SIG-M5 treated with dmso at 0.1 percent for 504 hours (cell line): ENCODE measurements around the gene KIAA1586.
"Not testable (repeated sequence)": the region's sequence is repeated elsewhere in the genome, so short reads cannot be mapped to it uniquely, and the experiment has no call there.

Experiments used
- DNase-seq: peaks from one replicate; lab custom pipeline; 2025; ENCODE audit not compliant: unreplicated experiment; lab: John Stamatoyannopoulos, UW

KIAA1586 gene

DNA sequence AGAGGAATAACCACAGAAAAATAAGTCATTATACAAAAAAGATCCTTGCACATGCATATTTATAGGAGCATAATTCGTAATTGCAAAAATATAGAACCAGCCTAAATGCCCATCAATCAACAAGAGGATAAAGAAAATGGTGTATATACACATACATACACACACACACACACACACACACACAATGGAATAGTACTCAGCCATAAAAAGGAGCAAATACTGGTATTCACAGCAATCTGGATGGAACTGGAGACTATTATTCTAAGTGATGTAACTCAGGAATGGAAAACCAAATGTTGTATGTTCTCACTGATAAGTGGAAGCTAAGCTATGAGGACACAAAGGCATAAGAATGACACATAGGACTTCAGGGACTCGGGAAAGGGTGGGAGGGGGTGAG, 1.9 kb upstream of the KIAA1586 start:
- DNase-seq: no peak

DNA sequence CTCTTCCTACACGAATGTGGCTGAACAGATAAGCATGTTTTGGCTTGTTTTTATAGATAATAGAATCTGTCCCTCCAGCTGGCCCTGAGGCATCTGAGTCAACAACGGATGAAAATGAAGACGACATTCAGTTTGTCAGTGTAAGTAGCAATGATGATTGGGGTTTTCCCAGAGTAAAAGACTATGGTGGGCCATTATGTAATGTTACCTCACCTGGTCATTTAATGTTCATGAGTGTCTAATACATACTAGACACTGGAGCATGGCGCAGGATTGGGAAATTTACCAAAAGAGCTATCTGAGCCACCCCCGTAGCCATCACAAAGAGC, 728 bp downstream of the KIAA1586 start:
- not testable (repeated sequence) for DNase-seq

DNA sequence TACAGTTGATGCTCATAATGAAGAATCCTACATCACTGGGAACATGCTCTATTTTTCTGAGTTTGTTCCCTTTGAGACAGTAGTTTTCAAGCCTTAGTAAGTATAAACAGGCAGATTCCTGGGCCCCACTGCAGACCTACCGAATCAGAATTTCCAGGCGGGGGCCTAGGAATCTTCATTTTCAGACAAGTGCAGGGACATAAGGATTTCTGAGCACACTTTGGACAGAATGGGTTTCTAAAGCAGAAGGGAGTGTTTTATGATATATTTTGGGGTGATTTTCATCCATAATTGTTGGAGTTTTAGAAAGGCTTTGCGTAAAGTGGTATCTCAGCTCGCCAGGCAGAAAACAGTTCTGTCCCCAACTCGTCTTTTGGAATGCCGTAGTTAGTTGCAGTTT, 1.4 kb downstream of the KIAA1586 start:
- not testable (repeated sequence) for DNase-seq

DNA sequence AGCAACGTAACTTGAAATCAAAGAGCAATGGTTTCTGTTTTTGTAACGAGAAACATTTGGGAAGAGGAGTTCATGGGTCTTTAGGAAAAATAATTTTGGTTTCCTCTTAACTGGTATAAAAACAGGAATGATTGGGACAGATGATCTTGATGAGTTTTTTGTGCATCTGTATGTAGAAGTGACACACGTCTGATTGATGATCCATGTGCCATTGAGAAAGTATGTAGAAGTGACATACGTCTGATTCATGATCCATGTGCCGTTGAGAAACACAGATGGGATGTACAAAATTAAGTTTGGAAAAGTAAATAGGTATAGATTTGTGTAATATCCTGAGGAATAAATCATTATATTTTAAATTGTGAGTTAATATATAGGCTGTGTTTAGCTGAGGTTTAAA, 2.1 kb downstream of the KIAA1586 start:
- DNase-seq: no peak

DNA sequence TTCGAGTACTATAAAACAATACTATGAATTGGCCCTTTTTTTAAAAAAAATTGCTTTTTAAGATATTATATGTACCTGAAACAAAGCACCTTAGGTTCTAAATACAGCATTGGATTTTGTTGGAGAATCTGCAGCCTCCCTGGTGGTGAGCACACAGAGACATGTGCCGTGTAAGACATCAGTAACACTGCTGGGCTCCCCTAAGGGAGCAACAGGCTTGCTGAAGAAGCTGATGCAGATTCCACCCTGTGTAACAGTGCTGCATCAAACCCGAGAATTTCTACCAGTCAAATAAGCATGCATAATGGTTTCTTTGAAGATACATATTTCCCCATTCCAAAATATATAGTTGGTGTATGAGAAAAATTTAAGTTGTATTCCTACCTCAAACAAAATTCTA, 17.4 kb downstream of the KIAA1586 start:
- no peak for DNase-seq

DNA sequence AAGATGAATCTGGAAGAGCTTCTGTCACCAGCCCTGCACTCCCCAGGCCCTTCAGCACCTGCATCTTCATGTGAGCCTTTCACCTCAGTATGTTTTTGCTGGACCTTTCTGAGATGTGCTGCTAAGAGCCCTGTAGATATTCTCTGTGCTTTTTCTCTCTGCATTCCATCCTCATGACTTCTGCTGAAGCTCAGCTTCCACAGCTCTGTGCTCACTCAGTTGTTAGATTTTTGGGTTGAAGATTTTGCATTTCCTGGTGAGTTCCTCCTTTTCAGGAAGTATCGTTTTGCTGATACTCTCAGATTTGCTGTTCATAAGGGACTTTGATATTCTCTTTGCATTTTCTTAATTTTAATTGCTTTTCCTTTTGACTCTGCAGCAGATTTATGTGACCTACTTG, 18.3 kb downstream of the KIAA1586 start:
- DNase-seq: no peak

DNA sequence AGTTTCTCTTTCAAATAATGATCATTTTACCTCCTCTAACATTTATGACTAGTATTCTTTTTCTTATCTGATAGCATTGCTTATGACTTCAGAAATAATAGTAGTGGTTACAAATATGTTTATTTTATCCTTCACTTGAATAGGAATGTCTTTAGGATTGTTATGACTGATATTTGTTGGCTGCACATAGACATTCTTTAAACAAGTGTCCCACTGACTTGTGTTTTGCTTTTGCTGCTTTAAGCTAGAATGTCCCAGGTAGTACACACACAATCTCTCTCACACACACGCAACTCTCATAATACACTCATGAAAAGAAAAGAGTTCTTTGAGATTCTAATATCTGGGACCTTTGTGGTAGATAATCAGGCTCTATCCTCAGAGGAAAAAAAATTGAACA, 21.6 kb downstream of the KIAA1586 start:
- DNase-seq: no peak

DNA sequence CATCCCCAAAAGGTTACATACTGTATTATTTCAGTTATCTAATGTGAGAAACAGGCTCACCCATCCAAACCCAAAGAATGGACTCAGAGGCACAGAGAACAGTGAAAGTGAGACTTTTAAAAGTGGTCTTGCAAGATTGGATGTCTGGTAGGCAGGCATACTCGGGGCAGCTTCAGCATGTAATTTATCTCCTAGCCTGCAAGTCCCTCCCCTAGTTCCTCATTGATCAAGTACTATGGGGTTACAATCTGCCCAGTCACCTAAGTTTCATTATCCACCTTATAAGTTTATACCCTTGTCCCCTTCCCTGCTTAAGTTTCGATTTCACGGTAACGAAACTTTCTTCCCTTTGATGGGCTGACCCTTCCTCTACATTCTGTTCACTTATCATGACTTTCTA, 22.7 kb downstream of the KIAA1586 start:
- no peak for DNase-seq

DNA sequence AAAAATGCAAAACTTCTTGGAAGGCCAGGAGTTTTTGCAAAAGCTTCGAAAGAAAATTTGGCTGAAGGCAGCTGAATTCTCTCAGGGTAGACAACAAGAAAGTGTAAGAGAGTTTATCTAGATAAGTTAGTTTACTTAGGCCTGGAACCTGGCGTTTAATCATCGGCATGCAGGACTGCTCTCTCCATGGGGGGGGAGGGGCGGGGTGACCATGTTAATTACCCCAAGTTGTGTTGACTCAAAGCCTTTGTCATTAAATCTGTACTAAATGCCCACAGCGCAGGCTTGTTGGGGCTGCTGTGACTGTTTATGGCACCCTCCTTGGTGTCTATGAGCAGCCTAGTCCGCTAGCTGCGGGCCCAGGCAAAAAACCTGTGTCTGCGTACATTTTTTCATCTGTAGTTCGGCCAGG, 23.4 kb downstream of the KIAA1586 start:
- no peak for DNase-seq

DNA sequence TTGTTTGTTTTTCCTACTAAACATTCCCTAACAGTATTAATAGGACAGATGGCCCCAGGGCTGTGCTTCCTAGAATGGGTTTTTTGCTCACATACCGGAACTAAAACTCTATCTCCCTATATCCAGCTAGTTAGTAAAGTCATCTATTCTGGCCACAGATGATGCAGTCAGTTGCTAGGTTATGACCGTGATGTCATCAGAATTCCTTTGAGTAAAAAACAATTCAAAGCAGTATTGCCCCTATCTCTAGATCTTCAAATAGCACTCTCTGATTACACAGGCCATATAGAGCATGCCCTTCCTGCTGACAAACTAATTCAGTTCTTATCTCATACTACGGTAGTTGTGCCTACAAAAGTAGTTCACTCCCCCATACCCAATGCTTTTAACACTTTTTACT, 25.6 kb downstream of the KIAA1586 start:
- no peak for DNase-seq

DNA sequence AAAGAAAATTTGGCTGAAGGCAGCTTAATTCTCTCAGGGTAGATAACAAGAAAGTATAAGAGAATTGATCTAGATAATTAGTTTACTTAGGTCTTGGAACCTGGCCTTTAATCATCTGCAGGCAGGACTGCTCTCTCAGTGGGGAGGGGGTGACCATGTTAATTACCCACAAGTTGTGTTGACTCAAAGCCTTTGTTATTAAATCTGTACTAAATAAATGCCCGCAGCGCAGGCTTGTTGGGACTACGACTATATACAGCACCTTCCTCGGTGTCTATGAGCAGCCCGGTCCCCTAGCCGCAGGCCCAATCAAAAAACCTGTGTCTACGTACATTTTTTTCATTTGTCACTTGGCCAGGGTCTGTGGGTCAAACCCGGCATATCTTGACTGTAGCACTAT, 27.9 kb downstream of the KIAA1586 start:
- DNase-seq: no peak

DNA sequence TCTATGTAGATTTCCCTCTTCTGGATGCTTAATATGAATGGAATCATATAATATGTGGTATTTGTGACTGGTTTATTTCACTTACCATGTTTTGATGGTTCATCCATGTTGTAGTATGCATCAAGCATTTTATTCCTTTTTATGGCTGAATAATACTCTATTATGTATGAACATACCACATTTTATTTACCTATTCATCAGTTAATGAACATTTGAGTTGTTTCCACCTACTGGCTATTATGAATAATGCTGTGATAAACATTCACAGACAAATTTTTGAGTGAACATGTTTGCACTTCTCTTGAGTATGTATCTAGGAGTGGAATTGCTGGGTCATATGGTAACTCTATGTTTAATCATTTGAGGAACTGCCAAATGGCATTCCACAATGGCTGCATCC, 28.6 kb downstream of the KIAA1586 start:
- DNase-seq: no peak

DNA sequence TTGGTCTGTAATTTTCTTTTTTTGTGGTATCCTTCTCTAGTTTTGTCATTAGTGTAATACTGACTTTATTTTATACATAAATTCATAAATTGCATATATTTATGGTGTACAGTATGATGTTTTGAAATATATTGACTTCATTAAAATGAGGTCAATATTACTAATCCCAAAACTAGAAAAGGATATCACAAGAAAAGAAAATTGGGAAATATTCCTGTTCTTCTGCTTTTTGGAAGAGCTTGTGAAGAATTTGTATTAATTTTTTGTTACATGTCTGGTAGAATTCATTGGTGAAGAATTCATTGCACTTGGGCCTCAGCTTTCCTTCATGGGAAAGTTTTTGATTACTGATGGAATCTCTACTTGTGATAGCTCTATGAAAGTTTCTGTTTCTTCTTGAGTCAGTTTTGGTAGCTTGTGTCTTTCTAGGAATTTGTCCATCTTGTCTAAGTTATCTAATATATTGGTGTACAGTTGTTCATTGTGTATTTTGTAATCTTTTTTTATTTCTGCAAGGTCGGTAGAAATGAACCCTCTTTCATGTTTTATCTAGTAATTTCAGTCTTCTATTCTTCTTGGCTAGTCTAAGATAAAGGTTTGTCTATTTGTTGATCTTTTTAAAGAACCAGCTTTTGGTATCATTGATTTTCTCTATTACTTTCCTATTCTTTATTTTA, 32.2 kb downstream of the KIAA1586 start:
- no peak for DNase-seq

DNA sequence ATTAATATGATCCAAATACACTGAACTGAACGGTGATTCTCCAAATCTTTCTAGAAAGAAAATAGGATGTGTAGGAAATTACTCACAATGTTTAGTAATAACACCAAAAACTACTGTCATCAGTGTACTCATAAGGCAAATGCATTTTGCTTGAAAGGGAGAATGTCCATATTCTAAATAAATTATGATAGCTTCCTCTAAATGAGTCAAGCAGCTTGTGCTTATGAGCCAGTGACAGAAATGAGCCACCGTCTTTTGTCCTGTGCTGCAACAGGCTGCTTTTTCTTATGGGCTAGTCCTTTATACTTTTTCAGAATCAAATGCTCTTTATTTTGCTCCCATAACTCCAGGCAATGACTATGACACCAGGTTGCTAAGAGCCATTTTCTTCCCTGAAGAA, 39.0 kb downstream of the KIAA1586 start:
- DNase-seq: no peak

DNA sequence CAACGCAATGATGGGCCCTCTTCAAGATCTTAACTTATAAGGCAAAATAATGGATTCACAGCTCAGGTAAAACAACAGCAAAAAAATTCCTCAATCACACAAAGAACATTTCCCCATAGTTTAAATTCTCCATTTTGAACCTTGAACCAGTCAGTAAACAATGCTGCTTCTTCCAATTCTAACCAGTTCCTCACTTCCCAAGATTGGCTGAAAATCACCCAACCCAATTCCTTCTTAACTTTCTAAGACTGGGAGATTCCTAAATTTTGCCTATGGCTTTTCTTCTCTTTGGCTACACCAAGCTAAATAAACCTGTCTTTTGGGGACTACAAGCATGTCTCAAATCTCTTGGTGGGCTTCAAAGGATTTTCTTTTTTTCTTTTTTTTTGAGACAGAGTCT, 40.4 kb downstream of the KIAA1586 start:
- DNase-seq: no peak

DNA sequence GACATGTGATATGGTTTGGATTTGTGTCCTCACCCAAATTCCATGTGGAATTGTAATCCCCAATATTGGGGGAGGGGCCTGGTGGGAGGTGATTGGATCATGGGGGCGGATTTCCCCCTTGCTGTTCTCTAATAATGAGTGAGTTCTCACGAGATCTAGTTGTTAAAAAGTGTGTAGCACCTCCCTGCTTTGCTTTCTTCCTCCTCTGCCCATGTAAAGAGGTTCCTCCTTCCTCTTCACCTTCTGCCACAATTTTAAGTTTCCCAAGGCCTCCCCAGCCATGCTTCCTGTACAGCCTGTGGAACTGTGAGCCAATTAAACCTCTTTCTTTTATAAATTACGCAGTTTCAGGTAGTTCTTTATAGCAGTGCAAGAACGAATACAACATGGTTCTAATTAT, 41.4 kb downstream of the KIAA1586 start:
- peak; percentile 12 for DNase-seq

DNA sequence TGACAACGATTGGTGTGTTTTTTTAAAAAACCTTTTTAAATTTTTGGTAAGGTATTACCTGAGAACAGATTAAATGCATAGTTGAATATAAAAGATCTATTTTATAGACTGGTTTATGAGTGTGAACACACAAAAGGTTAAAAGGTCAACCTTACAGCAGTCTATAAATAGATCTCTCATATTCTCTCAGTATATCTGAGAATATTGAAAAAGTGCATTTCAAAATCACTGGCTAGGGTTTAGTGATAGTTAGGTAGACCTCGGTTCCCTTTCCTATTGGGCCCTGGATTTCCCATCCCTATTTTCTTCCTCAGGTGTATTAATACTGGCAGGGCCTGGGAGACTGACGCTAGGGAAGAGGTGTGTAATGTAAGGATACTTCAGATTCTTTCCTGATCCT, 42.8 kb downstream of the KIAA1586 start:
- no peak for DNase-seq

DNA sequence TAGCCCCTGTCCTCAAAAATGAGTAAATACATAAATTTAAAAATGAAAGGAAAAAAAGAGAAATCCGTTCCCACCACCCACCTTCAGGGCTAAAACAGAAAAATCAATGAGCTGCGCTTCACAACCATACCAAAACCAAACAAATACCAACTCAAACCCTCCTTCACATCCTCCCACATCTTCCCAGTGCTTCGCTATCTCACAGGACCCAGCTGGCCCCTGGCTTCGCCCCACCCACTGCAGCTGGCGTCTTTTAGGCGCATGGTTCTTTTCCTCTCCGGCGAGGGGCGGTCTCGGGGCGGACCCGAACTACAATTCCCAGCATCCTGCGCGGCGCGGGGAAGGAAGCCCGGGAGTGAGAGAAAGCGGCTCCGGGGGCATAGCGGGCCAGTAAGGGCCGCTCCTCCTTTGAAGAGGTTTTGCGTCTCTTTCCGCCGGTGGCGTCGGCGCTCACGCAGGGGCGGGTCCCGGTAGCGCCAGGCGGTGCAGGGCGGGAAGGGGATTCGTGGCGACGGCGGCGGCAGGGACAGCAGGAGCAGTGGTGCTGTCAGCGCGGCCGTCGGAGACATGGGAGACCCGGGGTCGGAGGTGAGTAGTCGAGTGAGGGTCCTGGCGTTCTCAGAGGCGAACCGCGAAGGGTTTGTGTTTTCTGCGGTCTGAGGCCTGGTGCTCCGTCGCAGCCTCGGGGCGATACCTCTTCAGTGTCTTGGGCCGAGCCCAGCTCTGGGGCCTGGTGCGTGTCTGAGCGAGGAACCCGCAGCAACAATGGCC, 43.4 kb downstream of the KIAA1586 start, which contains the start of gene ZNF451:
ZNF451 (plus strand) TSS at position 502 of the 771 bp plus-strand sequence; CDS start at position 568, 66 bp downstream.
- peak; percentile 93 for DNase-seq

DNA sequence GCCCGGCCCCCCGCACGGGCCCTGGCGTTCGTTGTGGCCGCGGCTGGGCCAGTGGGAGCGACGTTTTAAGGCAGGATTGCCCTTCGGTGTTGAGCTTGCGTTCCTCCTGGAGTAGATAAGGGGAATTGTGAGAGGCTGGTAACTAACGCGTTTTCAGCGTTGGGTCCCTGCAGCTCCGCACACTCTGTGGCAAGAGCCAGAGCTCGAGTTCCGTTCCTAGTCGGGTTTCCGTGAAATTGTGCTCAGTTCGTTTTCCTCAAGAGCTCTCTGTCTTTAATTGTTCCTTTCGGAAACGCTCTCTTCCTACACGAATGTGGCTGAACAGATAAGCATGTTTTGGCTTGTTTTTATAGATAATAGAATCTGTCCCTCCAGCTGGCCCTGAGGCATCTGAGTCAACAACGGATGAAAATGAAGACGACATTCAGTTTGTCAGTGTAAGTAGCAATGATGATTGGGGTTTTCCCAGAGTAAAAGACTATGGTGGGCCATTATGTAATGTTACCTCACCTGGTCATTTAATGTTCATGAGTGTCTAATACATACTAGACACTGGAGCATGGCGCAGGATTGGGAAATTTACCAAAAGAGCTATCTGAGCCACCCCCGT, 44.1 kb downstream of the KIAA1586 start:
- not testable (repeated sequence) for DNase-seq

DNA sequence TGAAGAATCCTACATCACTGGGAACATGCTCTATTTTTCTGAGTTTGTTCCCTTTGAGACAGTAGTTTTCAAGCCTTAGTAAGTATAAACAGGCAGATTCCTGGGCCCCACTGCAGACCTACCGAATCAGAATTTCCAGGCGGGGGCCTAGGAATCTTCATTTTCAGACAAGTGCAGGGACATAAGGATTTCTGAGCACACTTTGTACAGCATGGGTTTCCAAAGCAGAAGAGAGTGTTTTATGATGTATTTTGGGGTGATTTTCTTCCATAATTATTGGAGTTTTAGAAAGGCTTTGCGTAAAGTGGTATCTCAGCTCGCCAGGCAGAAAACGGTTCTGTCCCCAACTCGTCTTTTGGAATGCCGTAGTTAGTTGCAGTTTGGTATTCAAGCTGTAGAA, 44.9 kb downstream of the KIAA1586 start:
- not testable (repeated sequence) for DNase-seq

DNA sequence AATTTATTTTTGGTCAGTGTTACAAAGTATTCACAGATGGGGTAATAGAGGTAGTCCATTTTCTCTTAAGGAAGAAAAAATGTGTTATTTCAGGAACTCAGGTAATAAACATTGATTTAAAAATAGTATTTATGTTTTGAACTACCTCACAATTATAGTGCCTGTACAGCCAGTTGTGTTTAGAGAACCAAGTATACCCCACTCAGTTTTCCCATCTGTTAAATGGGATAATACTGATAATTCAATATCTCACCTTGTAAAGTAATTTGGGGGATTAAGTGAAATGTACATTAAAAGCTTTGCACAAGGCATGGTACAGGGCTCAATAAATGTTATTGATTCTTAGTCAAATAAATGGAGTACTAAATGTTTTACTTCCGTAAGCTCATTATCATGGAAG, 48.2 kb downstream of the KIAA1586 start:
- no peak for DNase-seq

DNA sequence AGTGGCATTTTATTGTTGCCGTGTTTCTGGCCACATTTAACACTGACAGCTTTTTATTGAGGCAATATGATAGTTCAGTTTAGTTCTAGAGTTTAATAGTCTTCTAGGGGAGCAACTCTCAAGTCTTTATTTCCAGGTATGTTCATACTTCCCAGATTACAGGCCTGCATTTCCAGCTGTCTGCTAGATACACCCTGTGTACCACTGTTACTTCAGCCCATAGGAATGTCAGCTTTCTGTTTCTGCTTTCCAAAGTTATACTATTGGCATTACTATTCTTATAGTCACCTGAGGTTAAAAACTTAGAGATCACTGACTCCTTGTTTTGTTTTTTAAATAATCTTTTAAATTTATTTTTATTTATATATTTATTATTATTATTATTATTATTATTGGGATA, 51.1 kb downstream of the KIAA1586 start:
- no peak for DNase-seq
